Panc1 (cell line): ENCODE results near the gene CD4. TPM values are rescaled to one million over a fixed set of nuclear protein-coding genes. Genes with fewer than 3 reads are reported as not detected.

ENCODE experiments used
- ATAC-seq: fragments of 200-7000 bp; cut with Tn5 transposase; 2 replicates; pipeline ENCODE4 v1.9.1; 2020; ENCODE audit warnings: mild to moderate bottlenecking, moderate library complexity
- BruUV-seq: library from RNA; stranded (reverse); fragments of 400-500 nt; replicated peaks from 2 replicates; lab custom pipeline; 2021; lab: Mats Ljungman, UMichigan
- CTCF ChIA-PET: fragments of 300-600 bp; sonication (Branson Sonifier 250); formaldehyde crosslinking; loops from one replicate; lab custom pipeline; 2022; ENCODE audit warnings: antibody characterized with exemption; lab: Charles Lee
- POLR2A ChIA-PET: fragments of 300-600 bp; sonication (Branson Sonifier 250); formaldehyde crosslinking; loops from one replicate; lab custom pipeline; 2022; ENCODE audit warnings: antibody characterized with exemption; lab: Charles Lee
- DNase-seq: peaks from one replicate; pipeline ENCODE4 v3.0.0-alpha.2; 2010; ENCODE audit warnings: low read depth, low spot score
- H3K27ac ChIP-seq: 2 replicates; pipeline ENCODE4 v1.5.1; 2011; ENCODE audit warnings: mild to moderate bottlenecking, low read length, inconsistent platforms
- H3K27me3 ChIP-seq: fragments of 200-500 bp; sonication (Bioruptor generic); 2 replicates; pipeline ENCODE4 v1.6.0; 2014; ENCODE audit warnings: low read length, inconsistent platforms; ENCODE audit not compliant: control insufficient read depth, insufficient read depth
- H3K36me3 ChIP-seq: fragments of 200-500 bp; sonication (Bioruptor generic); 2 replicates; pipeline ENCODE4 v1.5.1; 2014; ENCODE audit warnings: inconsistent platforms, mild to moderate bottlenecking, low read length, moderate library complexity; ENCODE audit not compliant: control insufficient read depth, insufficient read depth
- H3K4me1 ChIP-seq: 2 replicates; pipeline ENCODE4 v1.5.1; 2011; ENCODE audit warnings: inconsistent platforms, mild to moderate bottlenecking, low read length, moderate library complexity; ENCODE audit not compliant: control insufficient read depth, insufficient read depth
- H3K4me3 ChIP-seq, 2 experiments: 2 replicates each; pipeline ENCODE4 v1.5.1; 2011 to 2012; ENCODE audit warnings: low read depth in 2 of 2, low read length in 2 of 2, mild to moderate bottlenecking in 2 of 2, inconsistent platforms in 1 of 2, moderate library complexity in 1 of 2
- H3K9me3 ChIP-seq: fragments of 200-500 bp; sonication (Bioruptor generic); 2 replicates; pipeline ENCODE4 v1.5.1; 2014; ENCODE audit warnings: low read depth, mild to moderate bottlenecking, inconsistent platforms, low read length, moderate library complexity; ENCODE audit not compliant: control insufficient read depth, insufficient read depth
- CTCF ChIP-seq: fragments of 450-650 bp; IDR thresholded peaks from 2 replicates; pipeline ENCODE4 v1.5.1; 2017; ENCODE audit warnings: mild to moderate bottlenecking
- POLR2AphosphoS5 ChIP-seq: IDR thresholded peaks from 2 replicates; pipeline ENCODE4 v1.6.1; 2012; ENCODE audit warnings: mild to moderate bottlenecking, low read depth, low read length, moderate library complexity
- REST ChIP-seq, 2 experiments: IDR thresholded peaks; 2 replicates each; pipeline ENCODE4 v1.6.1; 2011 to 2012; ENCODE audit warnings: low read depth in 2 of 2, control low read depth in 1 of 2, low read length in 1 of 2, mild to moderate bottlenecking in 1 of 2, moderate library complexity in 1 of 2; ENCODE audit not compliant: insufficient read depth in 1 of 2
- SIN3A ChIP-seq: IDR thresholded peaks from 2 replicates; pipeline ENCODE4 v1.6.1; 2012; ENCODE audit warnings: low read depth, mild to moderate bottlenecking, low read length, moderate library complexity, borderline replicate concordance; ENCODE audit not compliant: insufficient read depth
- TCF7L2 ChIP-seq: IDR thresholded peaks from 2 replicates; pipeline ENCODE4 v1.6.1; 2011; ENCODE audit warnings: mild to moderate bottlenecking, low read depth, low read length, inconsistent platforms
- in situ Hi-C: cut with HindIII; loops from 2 replicates; pipeline ENCODE4 v1.10.0; 2016; ENCODE audit warnings: low sequenced_read_pairs, low pct_unique_long_range_greater_than_20kb
- intact Hi-C: fragments of 100-400 bp; cut with micrococcal nuclease; formaldehyde crosslinking; loops from one replicate; pipeline ENCODE4 v1.10.0; 2022; ENCODE audit not compliant: unreplicated experiment
- total RNA-seq: library from RNA; stranded (reverse); gene quantifications from one replicate; pipeline ENCODE4 v1.2.1, GENCODE V29; 2021; ENCODE audit not compliant: unreplicated experiment

Gene CD4
- total RNA-seq, 1 experiment from 2014 or later, result 0.23 TPM

GRCh38 chr12:6784761-6785160 is 4.6 kb upstream of the CD4 start:
- no peak overlapping the region for H3K4me3 ChIP-seq
- ATAC-seq, result no peak
- no peaks in the 10 kb centered on the region for H3K36me3 ChIP-seq
- no peaks in the 10 kb centered on the region for H3K9me3 ChIP-seq
- H3K4me1 ChIP-seq, result no peaks in the 10 kb centered on the region
- H3K27ac ChIP-seq, result no peak overlapping the region
- TF ChIP-seq REST (IDR thresholded peaks at IDR 0.05; ENCODE audit: insufficient read depth in 1 of 2, low read depth in 2 of 2, low read length in 1 of 2) (no peak), TCF7L2 (no peak), CTCF (no peak), POLR2AphosphoS5 (no peak)
- intact Hi-C loops (no loop called here), in situ Hi-C loops (no loop called here)
- BruUV-seq, result no TSS peak
- POLR2A ChIA-PET, result no interaction called here
- H3K27me3 ChIP-seq, result no peaks in the 10 kb centered on the region
- CTCF ChIA-PET, result no interaction called here
- no peak for DNase-seq

- BruUV-seq, result no TSS peak
- no peak for TF ChIP-seq REST (IDR thresholded peaks at IDR 0.05; ENCODE audit: insufficient read depth in 1 of 2, low read depth in 2 of 2, low read length in 1 of 2)
- no peak for TF ChIP-seq SIN3A
- no peak for TF ChIP-seq TCF7L2
- no peak for TF ChIP-seq POLR2AphosphoS5
- no peak for TF ChIP-seq CTCF
- Histone ChIP-seq H3K27ac (no peak overlapping the region), H3K4me1 (no peaks in the 10 kb centered on the region), H3K4me3 (no peak overlapping the region), H3K36me3 (no peaks in the 10 kb centered on the region), H3K9me3 (no peaks in the 10 kb centered on the region), H3K27me3 (no peaks in the 10 kb centered on the region)
- no peak for ATAC-seq
- ChIA-PET CTCF (no interaction called here), POLR2A (no interaction called here)
- intact Hi-C loops (no loop called here), in situ Hi-C loops (no loop called here)
- no peak for DNase-seq
Measured at GRCh38 chr12:6786416-6787094, 2.8 kb upstream of the CD4 start.
